K562 (cell line): ENCODE measurements around the gene DGUOK. TPM values are rescaled to one million over a fixed set of nuclear protein-coding genes. Genes with fewer than 3 reads are reported as not detected.

ENCODE experiments used
- ATF2 ChIP-seq: sonication (generic); formaldehyde crosslinking; IDR thresholded peaks from 2 replicates; pipeline ENCODE4 v1.8.1; 2022; ENCODE audit warnings: missing genetic modification reagents
- ATF7 ChIP-seq: fragments of 450-650 bp; IDR thresholded peaks from 2 replicates; pipeline ENCODE4 v1.7.1; 2014; ENCODE audit warnings: mild to moderate bottlenecking, moderate library complexity
- CCNT2 ChIP-seq: IDR thresholded peaks from 2 replicates; pipeline ENCODE4 v1.6.1; 2011; ENCODE audit warnings: borderline replicate concordance, low read depth, mild to moderate bottlenecking, moderate library complexity, mixed read lengths, low read length; ENCODE audit not compliant: insufficient read length; ENCODE audit errors: extremely low read depth
- E2F6 ChIP-seq, 2 experiments: IDR thresholded peaks; 2 replicates each; pipeline ENCODE4 v1.6.1; 2011; ENCODE audit warnings: borderline replicate concordance in 1 of 2, control low read depth in 1 of 2, low read depth in 1 of 2, low read length in 1 of 2, mild to moderate bottlenecking in 1 of 2, mixed read lengths in 1 of 2, moderate library complexity in 1 of 2; ENCODE audit not compliant: insufficient read depth in 1 of 2, insufficient read length in 1 of 2, poor library complexity in 1 of 2, severe bottlenecking in 1 of 2; ENCODE audit errors: extremely low read depth in 1 of 2
- EP400 ChIP-seq: fragments of 450-650 bp; IDR thresholded peaks from 2 replicates; pipeline ENCODE4 v1.6.1; 2017; ENCODE audit warnings: antibody characterized with exemption, mild to moderate bottlenecking, moderate library complexity
- ETV5 ChIP-seq: sonication (generic); formaldehyde crosslinking; IDR thresholded peaks from 2 replicates; pipeline ENCODE4 v1.4.0; 2020; ENCODE audit warnings: low read depth, mild to moderate bottlenecking, missing genetic modification reagents
- SPI1 ChIP-seq: IDR thresholded peaks from 2 replicates; pipeline ENCODE4 v1.6.1; 2011; ENCODE audit warnings: low read depth, low read length, control low read depth, borderline replicate concordance
- VEZF1 ChIP-seq: fragments of 200-800 bp; sonication (Bioruptor generic); IDR thresholded peaks from 2 replicates; pipeline ENCODE4 v1.6.1; 2017; ENCODE audit warnings: missing genetic modification characterization, missing compliant biosample characterization
- XRCC5 ChIP-seq: fragments of 200-400 bp; formaldehyde crosslinking; IDR thresholded peaks from 2 replicates; pipeline ENCODE4 v1.6.1; 2017; ENCODE audit warnings: low read depth, mild to moderate bottlenecking, low read length
- ZBTB40 ChIP-seq, 2 experiments: fragments of 450-650 bp in 1 of 2; sonication (generic) in 1 of 2; formaldehyde crosslinking in 1 of 2; IDR thresholded peaks; 2 replicates each; pipeline versions ENCODE4 v1.7.1 to v1.9.0; 2016 to 2022; ENCODE audit warnings: inconsistent platforms in 1 of 2, mild to moderate bottlenecking in 1 of 2, missing genetic modification reagents in 1 of 2
- ZBTB7A ChIP-seq: IDR thresholded peaks from 2 replicates; pipeline ENCODE4 v1.6.1; 2011; ENCODE audit warnings: low read depth, mild to moderate bottlenecking, low read length, moderate library complexity, borderline replicate concordance; ENCODE audit not compliant: control insufficient read depth
- polyA plus RNA-seq, 8 experiments: library from polyadenylated mRNA; depleted of rRNA in 4 of 8; stranded (reverse) in 5 of 8; unstranded in 3 of 8; fragments of >200 nt; fragmentation: Nextera tagmentation in 2 of 8; fragmentation: Illumina TruSeq in 1 of 8; extraction: Ambion mirVana in 2 of 8; extraction: Trizol in 1 of 8; gene quantifications; 2 replicates each; pipeline versions ENCODE4 v1.2.1 to v1.2.3, GENCODE V29; 2011 to 2014; ENCODE audit warnings: inconsistent platforms in 1 of 8, missing spikeins in 1 of 8
- total RNA-seq, 7 experiments: library from RNA; depleted of rRNA in 6 of 7; stranded (reverse); fragments of >200 nt in 6 of 7; fragmentation: Illumina TruSeq in 2 of 7; extraction: Trizol in 2 of 7; gene quantifications; 2 replicates each; pipeline versions ENCODE4 v1.2.1 to v1.2.3, GENCODE V29; 2011 to 2021; ENCODE audit warnings: low replicate concordance in 1 of 7

DGUOK gene
- total and polyA plus RNA-seq, 9 of the 15 experiments (the other 6 are each of a cell fraction or from before 2014, with no cell fraction given): 67.0 to 288 (median 126) TPM

GRCh38 chr2:73985308-73986084 lies 58.8 kb downstream of the DGUOK start (continued):
- TF ChIP-seq ZBTB7A: peak; percentile 70; the same call in 1 of the 2 replicates
- peak; percentile 51 for TF ChIP-seq EP400
- TF ChIP-seq ETV5 (CRISPR knock-in tag): 0 out of 2 replicates have a peak, but pooled peaks have one; percentile 23
- TF ChIP-seq XRCC5: peak; percentile 51; the same call in 1 of the 2 replicates
- TF ChIP-seq CCNT2: peak; percentile 4
- TF ChIP-seq ATF2 (CRISPR knock-in tag): no peak
- peak; percentile 12; the same call in 1 of the 2 replicates for TF ChIP-seq ATF7
- TF ChIP-seq SPI1: peak; percentile 97
- peak in 1 of 2 experiments; percentile 30 for TF ChIP-seq E2F6 (IDR thresholded peaks at IDR 0.05; ENCODE audit: borderline replicate concordance in 1 of 2, extremely low read depth in 1 of 2, insufficient read depth in 1 of 2, insufficient read length in 1 of 2, low read depth in 1 of 2, low read length in 1 of 2, poor library complexity in 1 of 2, severe bottlenecking in 1 of 2)
- 0 out of 2 replicates have a peak, but pooled peaks have one; percentile 18 for TF ChIP-seq ZBTB40 (IDR thresholded peaks at IDR 0.05)
- no peak for TF ChIP-seq ZBTB40 (CRISPR knock-in tag; IDR thresholded peaks at IDR 0.05)
- TF ChIP-seq VEZF1 (CRISPR knock-in tag): peak; percentile 82
